B cell (primary cell): ENCODE results near the gene FURIN.

Source experiments
- EZH2 ChIP-seq: IDR thresholded peaks from 2 replicates; pipeline ENCODE4 v1.6.1; 2012; ENCODE audit warnings: borderline replicate concordance, low read depth, mild to moderate bottlenecking, moderate library complexity, low read length; ENCODE audit not compliant: insufficient read depth, poor library complexity, severe bottlenecking
- TF ChIP-seq, protein P1 (sequence below): fragments of 200-600 bp; IDR thresholded peaks from one replicate; pipeline ENCODE4 v1.8.0; 2022; ENCODE audit warnings: antibody characterized with exemption, mild to moderate bottlenecking

DNA sequence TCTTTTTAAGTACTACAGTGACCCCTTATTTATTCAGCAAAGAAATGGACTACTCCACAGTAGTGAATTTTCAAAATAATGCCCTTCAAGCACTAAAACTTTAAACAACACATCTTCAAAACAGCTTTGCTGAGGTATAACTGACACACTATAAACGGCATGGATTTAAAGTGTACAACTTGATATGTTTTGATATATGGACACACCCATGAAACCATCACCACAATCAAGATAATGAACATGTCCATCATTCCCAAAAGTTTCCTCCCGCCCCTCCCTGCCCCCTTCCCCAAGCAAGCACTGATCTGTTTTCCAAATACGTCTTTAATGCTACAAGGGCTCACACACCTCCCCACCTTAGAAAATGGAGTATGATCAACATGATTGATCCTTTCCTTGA lies 1.6 kb upstream of the FURIN start:
- TF ChIP-seq, protein P1, sequence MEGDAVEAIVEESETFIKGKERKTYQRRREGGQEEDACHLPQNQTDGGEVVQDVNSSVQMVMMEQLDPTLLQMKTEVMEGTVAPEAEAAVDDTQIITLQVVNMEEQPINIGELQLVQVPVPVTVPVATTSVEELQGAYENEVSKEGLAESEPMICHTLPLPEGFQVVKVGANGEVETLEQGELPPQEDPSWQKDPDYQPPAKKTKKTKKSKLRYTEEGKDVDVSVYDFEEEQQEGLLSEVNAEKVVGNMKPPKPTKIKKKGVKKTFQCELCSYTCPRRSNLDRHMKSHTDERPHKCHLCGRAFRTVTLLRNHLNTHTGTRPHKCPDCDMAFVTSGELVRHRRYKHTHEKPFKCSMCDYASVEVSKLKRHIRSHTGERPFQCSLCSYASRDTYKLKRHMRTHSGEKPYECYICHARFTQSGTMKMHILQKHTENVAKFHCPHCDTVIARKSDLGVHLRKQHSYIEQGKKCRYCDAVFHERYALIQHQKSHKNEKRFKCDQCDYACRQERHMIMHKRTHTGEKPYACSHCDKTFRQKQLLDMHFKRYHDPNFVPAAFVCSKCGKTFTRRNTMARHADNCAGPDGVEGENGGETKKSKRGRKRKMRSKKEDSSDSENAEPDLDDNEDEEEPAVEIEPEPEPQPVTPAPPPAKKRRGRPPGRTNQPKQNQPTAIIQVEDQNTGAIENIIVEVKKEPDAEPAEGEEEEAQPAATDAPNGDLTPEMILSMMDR: no peak
- no peak for TF ChIP-seq EZH2
